ENCODE measurements around the gene SLC25A2.

The SLC25A2 gene

DNA sequence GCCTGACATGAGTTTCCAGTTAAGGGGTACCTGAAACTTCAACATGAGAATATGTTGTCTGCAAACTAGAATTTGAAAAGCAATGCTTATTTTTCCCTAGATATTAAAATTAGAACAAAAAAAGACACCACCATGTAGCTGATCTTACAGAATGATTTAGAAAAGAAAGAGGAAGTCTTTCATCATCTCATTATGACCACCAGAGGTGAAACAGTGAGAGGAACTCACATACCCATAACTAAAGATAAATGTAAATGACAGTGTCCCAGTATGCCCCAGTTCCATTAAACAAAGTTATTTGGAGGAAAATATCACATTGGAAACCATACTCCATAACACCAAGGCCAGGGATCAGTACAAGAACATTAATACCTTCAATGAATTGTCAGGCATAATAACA lies 9.9 kb upstream of the SLC25A2 start:
- no peak for DNase-seq (ENCODE audit: low read depth)

GRCh38 chr5:141306630-141307029 lies 2.8 kb upstream of the SLC25A2 start:
- DNase-seq (ENCODE audit: low read depth): no peak

DNA sequence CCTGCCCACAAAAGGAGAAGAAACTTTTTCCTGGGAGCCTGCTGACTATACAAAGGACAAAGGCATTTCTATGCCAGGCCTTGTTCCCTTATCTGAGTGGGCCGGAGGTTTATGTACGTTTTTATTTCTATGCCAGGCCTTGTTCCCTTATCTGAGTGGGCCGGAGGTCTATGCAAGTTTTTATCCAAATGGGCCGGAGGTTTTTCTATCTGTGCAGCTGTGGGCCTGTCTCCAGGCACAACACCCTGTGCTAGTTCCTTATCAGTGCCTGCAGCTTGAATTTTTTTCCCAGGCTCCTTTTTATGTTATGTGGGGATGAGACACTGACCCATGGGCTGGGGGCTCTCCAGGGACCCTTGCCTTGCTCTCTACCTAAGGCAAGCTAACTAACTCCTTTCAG lies 5.5 kb downstream of the SLC25A2 start:
- no peak for DNase-seq (ENCODE audit: low read depth)

DNA sequence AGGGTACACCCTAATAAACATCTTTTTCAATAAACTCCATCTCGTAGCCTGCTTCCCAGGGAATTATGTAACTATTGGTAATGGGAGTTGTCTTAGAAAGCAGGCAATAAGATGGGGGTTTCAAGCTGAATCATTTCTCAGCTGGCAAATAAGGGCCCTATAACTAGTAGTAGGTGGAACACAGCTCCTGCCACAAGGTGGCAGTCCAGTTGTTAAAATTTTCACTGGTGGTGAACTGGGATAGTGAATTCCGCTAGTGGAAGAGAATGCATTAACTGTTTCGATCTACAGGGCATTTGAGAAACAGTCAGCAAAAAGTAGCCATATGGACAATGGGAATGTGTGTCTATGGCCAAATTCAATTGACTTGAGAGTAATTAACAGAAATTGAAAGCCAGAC lies 30.9 kb downstream of the SLC25A2 start:
- no peak for DNase-seq (ENCODE audit: low read depth)

GRCh38 chr5:141269195-141269594 lies 34.7 kb downstream of the SLC25A2 start:
- DNase-seq (ENCODE audit: low read depth): no peak

DNA sequence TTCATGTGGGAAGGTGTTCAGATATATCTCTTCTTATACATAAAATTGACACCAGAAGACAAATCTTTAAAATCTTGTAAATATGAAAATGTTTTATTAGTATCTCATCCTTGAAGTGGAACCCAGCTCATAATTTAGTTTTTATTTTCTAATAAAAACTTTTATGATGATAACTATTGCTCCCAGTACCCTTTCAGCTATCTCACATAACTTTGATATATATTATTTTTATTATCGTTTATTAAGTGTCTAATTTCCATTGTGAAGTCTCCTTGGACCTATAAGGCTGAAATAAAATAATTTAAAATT lies 42.7 kb downstream of the SLC25A2 start:
- DNase-seq (ENCODE audit: low read depth): no peak

DNA sequence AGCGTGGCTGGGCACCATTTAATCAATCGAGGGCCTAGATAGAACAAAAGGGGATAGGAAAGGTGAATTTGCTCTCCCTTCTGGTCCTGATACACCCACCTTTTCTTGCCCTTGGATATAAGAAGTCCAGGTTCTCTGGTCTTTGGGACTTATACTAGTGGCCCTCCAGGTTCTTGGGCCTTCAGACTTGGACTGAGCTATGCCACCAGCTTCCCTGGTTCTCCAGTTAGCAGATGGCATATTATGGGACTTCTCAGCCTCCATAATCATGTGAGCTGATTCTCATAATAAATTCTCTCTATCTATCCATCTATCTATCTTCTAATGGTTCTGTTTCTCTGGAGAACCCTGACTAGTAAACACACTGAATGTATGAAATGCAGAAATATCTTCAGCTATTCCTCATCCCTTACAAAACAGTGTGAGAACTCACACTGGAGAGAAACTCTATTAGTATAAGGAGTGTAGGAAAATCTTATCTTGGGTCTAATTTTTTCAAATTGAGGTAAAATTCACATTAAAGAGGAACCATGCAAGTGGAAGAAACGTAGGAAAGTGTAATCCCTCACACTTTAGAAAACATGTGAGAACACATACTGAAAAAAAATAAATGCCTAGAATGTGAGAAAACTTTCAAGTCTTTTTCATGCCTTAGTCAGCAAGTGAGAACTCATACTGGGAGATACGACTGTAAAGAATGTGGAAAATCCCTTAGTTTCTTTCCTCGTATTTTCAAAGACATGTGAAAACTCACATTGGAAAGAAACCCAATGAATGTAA lies 43.2 kb downstream of the SLC25A2 start:
- no peak for DNase-seq (ENCODE audit: low read depth)

GRCh38 chr5:141258948-141259347 lies 44.9 kb downstream of the SLC25A2 start:
- DNase-seq (ENCODE audit: low read depth): no peak

GRCh38 chr5:141258464-141258863 lies 45.4 kb downstream of the SLC25A2 start:
- DNase-seq (ENCODE audit: low read depth): no peak

Data from stimulated activated CD8-positive, alpha-beta memory T cell treated with anti-CD3 and anti-CD28 coated beads, Interleukin-4, amount 100 ng/mL, for 24 hours (primary cell).